ENCODE measurements around the gene LILRA5. TPM values are rescaled to one million over a fixed set of nuclear protein-coding genes. Genes with fewer than 3 reads are reported as not detected.

LILRA5 gene
- total and polyA plus RNA-seq, 8 donors, result 0.44 to 52.8 (median 0.84) TPM; not detected in 1

DNA sequence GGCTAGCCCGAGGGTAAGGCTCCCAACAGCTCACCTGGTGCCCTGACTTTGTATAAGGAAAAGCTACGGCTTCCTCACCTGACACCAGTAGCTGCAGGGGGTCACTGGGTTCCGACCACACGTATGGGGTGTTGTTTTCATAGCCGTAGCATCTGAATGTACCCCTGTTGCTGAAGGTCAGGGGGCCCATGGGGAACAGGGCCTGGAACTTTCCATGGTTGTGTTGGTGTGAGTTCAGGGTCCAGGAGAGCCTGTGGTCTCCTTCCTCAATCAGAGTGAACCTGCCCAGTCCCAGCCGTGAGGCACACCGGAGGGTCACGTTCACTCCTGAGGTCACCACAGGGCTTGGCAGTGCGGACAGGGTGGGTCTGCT lies 24.9 kb upstream of the LILRA5 start:
- no peaks in the 10 kb centered on the region for H3K36me3 ChIP-seq

DNA sequence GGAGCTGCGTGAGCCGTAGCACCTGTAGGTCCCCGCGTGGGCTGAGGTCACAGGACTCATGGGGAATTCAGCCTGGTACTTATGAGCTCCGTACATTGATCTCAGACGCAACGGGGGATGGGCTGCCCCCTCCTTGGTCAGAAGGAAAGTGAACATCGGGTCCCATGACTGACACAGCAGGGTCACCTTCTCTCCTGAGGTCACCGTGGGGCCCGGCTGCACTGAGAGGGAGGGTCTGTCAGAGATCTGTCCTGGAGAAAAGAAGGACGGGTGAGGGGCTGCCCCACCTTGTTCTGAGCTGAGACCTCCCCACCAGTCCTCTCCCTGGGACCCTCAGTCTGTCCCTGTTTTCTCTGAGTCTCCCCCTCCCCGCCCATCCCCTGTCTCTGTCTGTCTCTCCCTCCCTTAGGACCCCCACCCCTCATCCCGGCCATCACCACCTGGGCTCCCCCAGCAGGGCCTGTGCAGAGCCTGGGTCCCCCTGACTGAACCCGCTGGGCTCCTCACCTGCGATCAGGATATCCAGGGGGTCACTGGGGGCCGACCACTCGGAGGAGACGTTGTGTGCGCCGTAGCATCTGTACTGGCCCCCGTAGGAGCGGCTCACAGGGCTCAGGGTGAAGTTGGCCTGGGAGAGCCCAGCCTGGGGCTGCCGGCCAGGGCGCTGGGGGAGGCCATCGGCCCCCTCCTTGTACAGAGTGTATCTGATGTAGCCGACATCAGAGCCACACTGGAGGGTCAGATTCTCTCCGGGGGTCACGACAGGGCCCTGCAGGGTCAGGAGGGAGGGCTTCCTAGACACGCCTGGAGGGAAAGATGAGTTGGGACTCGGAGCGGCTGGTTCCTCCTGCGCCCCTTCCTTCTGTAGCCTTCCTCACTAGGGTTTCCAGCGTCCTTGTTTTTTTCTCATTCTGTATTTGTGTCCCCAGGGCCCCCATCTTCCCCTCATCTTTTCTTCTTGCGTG lies 24.2 kb upstream of the LILRA5 start:
- no peak overlapping the region for H3K4me3 ChIP-seq
- ATAC-seq, result no peak
- H3K9me3 ChIP-seq, result no peaks in the 10 kb centered on the region
- peak in 1 of 4 donors; percentile 57 for DNase-seq
- intact Hi-C loops (cut with DNase I), result no loop called here
- no peaks in the 10 kb centered on the region for H3K36me3 ChIP-seq
- peaks cover 0 to 28% of the 10 kb centered on the region in 2 donors for H3K27me3 ChIP-seq
- H3K4me1 ChIP-seq, result peaks cover 0 to 7% of the 10 kb centered on the region in 2 donors
- TF ChIP-seq, protein P1, sequence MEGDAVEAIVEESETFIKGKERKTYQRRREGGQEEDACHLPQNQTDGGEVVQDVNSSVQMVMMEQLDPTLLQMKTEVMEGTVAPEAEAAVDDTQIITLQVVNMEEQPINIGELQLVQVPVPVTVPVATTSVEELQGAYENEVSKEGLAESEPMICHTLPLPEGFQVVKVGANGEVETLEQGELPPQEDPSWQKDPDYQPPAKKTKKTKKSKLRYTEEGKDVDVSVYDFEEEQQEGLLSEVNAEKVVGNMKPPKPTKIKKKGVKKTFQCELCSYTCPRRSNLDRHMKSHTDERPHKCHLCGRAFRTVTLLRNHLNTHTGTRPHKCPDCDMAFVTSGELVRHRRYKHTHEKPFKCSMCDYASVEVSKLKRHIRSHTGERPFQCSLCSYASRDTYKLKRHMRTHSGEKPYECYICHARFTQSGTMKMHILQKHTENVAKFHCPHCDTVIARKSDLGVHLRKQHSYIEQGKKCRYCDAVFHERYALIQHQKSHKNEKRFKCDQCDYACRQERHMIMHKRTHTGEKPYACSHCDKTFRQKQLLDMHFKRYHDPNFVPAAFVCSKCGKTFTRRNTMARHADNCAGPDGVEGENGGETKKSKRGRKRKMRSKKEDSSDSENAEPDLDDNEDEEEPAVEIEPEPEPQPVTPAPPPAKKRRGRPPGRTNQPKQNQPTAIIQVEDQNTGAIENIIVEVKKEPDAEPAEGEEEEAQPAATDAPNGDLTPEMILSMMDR (IDR thresholded peaks at IDR 0.05), result no peak
- H3K27ac ChIP-seq, result no peak overlapping the region

More for the DNA sequence above, 24.9 kb upstream of the LILRA5 start:
- DNase-seq, result no peak
- Histone ChIP-seq H3K9me3 (no peaks in the 10 kb centered on the region), H3K4me1 (peaks cover 0 to 7% of the 10 kb centered on the region in 2 donors), H3K27ac (no peak overlapping the region), H3K4me3 (no peak overlapping the region), H3K27me3 (peaks cover 0 to 23% of the 10 kb centered on the region in 2 donors)
- TF ChIP-seq, protein P1 (IDR thresholded peaks at IDR 0.05), result no peak
- intact Hi-C loops (cut with DNase I), result no loop called here
- ATAC-seq, result no peak

DNA sequence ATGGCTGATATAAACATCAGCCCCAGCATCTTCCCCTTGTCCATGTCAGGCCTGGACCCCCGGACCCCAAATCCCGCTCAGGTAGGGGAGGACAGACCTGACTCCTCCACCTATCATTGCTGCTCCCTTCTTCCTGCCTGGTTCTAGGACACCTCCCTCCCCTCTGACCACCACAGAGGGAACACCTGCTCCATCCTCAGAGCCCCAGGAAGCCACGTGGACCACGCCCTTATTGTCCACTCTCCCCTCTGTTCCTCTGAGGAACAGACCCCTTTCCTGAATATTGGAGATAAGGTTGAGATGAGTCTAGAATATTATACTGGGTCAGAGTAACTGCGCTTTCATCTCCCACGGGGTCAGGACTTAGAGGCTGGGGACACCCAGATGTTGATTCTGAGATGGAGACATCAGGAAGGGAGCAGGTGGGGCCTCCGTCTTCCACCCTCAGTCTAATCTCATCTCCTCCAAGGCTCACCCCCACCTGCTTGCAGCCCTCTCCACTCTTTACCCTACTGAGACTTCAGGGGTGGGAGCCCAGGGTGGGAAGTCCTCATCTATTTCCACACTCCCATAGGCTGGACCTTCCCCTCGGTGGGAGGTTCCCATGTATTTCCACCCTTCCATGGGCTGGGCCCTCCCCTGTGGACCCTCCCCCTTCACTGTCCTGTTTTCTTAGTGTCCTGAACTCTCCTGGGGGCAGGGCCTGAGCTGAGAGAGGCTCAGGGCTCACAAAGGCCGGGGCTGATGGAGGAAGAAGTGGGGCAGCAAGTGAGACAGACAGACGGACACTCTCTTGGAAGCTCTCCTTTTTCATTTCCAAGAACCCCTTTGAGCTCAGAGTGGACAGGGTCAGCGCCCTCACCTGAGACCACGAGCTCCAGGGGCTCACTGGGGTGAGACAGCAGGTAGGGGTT lies 23.3 kb upstream of the LILRA5 start:
- Histone ChIP-seq H3K9me3 (no peaks in the 10 kb centered on the region), H3K36me3 (no peaks in the 10 kb centered on the region), H3K27ac (no peak overlapping the region), H3K27me3 (peaks cover 0 to 30% of the 10 kb centered on the region in 2 donors), H3K4me3 (no peak overlapping the region), H3K4me1 (peaks cover 0 to 7% of the 10 kb centered on the region in 2 donors)
- DNase-seq, result no peak
- TF ChIP-seq, protein P1 (IDR thresholded peaks at IDR 0.05), result no peak
- intact Hi-C loops (cut with DNase I), result no loop called here
- ATAC-seq, result no peak

DNA sequence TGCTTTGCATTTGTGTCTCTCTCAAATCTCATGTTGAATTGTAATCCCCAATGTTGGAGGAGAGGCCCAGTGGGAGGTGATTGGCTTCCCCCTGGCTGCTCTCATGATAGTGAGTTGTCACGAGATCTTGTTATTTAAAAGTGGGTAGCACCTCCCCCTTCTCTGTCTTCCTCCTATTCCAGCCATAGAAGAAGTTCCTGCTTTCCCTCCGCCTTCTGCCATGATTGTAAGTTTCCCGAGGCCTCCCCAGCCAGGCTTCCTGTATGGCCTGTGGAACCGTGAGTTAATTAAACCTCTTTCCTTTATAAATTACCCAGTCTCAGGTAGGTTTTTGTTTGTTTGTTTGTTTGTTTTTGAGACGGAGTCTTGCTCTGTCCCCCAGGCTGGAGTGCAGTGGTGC lies 22.2 kb upstream of the LILRA5 start:
- TF ChIP-seq, protein P1 (IDR thresholded peaks at IDR 0.05), result no peak
- Histone ChIP-seq H3K9me3 (no peaks in the 10 kb centered on the region), H3K27ac (no peak overlapping the region), H3K27me3 (peaks cover 0 to 30% of the 10 kb centered on the region in 2 donors), H3K36me3 (no peaks in the 10 kb centered on the region), H3K4me1 (peaks cover 0 to 7% of the 10 kb centered on the region in 2 donors), H3K4me3 (no peak overlapping the region)
- DNase-seq (no peak), ATAC-seq (peak; percentile 21)
- intact Hi-C loops (cut with DNase I), result no loop called here

All from left lung (tissue), 10 donors.